AG09319 (cell line): ENCODE data around the gene VAV2.

Experiments
- DNase-seq: peaks from one replicate; pipeline ENCODE4 v3.0.0-alpha.2; 2010; ENCODE audit warnings: low read depth; ENCODE audit errors: extremely low read depth
- TF ChIP-seq, protein P1 (sequence below): IDR thresholded peaks from 2 replicates; pipeline ENCODE4 v1.5.1; 2011; ENCODE audit warnings: low read depth, mild to moderate bottlenecking, inconsistent platforms, low read length, moderate library complexity

VAV2 gene

DNA sequence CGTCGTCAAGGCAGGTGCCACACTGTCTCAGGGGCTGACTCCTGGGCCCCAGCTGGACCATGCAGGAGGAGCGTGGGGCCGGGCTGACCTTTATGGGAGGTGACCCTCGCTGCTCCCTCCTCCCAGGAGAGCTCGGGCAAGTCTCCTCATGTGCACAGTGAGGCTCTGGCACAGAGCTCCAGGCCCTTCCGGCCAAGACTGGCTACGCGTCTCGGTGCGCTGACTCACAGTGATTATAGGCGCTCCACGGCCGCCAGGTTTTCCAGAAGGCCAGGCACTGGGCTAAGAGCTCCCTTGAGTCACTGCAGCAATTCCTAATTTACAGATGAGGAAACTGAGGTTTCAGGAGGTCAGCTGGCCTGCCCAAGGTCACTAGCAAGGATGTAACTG is 47.4 kb downstream of the VAV2 start:
- no peak for DNase-seq
- TF ChIP-seq, protein P1, sequence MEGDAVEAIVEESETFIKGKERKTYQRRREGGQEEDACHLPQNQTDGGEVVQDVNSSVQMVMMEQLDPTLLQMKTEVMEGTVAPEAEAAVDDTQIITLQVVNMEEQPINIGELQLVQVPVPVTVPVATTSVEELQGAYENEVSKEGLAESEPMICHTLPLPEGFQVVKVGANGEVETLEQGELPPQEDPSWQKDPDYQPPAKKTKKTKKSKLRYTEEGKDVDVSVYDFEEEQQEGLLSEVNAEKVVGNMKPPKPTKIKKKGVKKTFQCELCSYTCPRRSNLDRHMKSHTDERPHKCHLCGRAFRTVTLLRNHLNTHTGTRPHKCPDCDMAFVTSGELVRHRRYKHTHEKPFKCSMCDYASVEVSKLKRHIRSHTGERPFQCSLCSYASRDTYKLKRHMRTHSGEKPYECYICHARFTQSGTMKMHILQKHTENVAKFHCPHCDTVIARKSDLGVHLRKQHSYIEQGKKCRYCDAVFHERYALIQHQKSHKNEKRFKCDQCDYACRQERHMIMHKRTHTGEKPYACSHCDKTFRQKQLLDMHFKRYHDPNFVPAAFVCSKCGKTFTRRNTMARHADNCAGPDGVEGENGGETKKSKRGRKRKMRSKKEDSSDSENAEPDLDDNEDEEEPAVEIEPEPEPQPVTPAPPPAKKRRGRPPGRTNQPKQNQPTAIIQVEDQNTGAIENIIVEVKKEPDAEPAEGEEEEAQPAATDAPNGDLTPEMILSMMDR, result no peak

DNA sequence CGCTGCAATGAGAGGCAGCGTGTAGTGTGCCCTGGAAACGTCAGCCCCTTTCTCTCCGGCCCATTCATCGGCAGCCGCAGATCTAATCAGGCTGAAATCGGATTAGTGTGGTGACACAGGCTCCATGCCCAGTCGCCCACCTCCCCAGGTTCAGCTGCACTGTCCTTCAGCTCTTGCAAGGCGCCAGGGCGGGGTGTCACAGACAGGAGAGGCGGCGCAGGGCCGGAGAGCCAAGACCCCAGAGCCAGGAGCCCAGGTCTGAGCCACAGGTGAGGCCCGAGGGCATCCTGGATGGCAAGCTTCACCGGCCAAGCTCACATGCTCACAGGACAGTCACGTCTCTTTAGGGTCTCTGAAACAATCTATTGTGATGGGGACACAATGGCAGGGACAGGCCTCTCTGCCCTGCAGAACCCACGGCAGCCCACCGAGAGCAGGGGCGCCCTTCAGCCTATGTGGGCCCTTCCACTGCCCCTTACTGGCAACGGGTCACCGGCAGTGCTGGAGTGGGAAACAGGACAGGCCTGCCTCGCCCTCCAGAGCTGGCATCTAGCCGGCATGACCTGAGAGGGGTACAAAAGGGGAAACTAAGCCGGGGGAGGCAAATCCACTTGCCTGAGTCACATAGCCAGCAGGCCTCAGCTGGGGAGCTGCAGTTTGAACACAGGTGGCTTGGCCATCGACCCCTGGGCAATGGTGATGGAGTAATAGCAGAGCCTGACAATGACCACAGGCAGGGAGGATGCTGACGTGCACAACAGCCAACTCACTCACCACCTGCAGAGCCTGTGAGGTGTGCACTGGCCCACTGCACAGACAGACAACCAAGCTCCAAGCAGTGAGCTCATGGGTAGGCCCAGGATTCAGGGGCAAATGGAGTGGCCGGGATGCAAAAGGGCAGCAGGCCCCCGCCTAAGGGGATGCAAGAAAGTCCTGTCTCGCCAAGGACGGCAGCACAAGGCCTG is 48.1 kb downstream of the VAV2 start:
- DNase-seq, result no peak
- TF ChIP-seq, protein P1, result no peak

DNA sequence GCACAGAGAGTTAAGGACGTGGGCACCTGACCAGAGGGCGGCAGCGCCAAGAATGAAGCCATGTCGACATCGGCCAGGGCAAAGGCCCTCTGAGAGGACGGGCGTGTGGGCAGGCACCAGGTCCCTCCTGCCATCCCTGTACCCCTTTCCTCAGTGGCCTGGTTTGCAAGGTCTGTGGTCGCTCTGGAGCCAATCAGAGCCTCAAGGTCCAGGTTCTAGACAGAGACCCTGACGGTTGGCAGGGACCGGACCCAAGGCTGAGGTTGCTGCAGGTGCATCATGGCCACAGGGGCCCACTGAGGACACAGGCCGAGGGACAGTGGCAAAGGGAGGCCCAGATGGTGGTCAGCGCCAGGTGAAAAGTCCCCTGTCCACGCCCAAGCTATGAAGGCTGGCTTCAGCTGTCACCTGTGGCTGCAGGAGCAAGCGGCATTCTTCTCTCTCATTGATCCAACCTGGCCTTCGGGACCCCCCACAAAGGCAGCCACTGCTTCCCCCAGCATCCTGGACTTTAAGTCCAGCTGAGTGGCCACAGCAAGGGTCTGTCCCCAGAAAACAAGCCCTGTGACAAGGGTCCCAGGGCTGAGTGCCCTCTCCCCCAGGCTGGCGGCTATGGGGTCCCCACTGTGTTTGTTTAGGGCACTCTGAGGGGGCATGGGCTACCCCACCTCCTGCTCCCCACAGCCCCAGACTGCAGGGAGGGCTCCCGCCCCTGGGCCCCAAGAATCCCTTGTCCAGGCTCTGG is 48.9 kb downstream of the VAV2 start:
- TF ChIP-seq, protein P1, result no peak
- DNase-seq, result no peak

DNA sequence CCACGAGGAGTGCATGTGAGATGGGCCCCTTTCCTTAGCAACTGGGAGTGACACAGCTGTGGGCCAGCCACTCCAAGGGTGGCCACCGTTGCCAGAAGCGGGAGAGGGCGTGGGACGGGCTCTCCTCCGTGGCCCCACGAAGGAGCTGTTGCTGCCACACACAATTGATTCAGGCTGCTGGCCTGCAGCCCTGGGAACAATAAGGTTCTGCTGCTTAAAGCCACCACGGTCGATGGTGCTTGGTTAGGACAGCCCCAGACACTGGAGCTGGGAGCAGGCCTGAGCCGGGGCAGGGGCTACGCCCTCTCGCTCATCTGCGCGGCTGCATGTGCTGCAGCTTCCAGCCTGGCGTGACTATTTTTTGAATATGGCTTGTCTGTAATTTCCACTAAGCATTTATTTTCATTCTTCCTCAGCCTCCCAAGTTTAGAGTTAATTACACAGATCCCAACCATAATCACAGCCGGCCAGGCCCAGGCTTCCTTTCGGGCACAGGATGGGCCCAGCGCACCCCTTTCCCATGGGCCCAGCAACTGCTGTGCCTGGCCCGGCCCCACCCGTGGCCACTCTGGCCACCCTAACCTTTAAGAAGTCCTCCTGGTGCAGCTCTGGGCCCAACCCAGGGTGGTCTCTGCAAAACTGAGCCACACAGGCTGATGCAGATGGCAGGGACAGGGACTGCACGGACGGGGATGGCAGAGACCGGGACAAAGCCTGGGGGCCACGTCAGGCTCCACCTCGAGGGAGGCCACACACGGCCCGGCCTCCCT is 49.7 kb downstream of the VAV2 start:
- TF ChIP-seq, protein P1, result no peak
- no peak for DNase-seq

DNA sequence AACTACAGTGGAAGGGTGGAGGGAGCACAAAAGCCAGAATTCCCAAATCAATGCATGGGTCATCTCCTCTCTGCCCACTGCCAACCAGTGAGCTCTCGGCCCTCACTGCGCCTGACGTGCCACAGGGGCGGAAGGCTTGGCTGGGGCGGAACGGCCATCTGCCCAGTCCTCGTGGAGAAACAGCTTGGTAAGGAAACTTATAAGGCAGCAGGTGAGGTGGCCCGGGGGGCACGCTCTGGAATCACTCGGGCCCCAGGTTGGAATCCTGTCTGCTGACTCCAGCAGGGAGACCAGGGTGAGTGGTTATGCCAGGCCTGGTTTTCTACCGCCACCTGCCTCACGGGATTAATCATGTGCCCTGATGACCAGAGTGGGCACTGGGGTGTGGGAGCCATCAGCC is 52.3 kb downstream of the VAV2 start:
- DNase-seq, result no peak
- TF ChIP-seq, protein P1, result no peak

DNA sequence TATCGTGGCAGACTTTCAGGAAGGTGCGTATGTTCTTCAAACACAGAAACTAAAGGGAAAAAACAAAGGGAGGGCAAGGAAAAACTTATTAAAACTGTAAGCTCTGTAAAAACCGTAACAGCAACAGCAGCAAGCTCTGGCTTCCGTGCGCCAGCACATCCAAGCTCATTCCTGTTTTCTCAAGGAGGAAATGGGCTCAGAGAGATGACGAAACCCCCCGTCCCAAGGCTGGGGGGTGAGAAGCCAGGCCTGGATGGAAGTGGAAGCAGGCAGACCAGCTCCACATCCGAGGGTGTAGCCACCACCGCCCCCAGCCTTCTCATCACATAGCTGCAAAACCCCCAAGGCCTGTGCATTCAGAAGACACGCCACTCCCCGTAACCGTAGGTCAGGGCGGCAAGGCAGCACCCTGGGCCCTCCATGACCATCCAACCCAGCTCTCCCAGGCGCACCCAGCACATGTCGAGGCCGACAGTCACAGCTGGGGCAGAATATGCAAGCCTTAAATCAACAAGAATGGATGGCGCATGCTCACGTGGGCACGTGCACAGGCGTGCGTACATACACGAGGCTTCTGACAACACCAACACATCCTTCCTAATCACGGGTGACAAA is 52.8 kb downstream of the VAV2 start:
- TF ChIP-seq, protein P1, result no peak
- DNase-seq, result no peak
